Activated CD8-positive, alpha-beta memory T cell treated with anti-CD3 and anti-CD28 coated beads for 4 hours (primary cell): ENCODE measurements around the gene PLXNB3.
"Not testable (repeated sequence)": the region's sequence is repeated elsewhere in the genome, so short reads cannot be mapped to it uniquely, and the experiment has no call there.

Experiments used
- DNase-seq, 2 donors: peaks; one replicate each; pipeline ENCODE4 v3.0.0-alpha.2; 2020; ENCODE audit warnings: low read depth in 2 of 2

PLXNB3 gene

DNA sequence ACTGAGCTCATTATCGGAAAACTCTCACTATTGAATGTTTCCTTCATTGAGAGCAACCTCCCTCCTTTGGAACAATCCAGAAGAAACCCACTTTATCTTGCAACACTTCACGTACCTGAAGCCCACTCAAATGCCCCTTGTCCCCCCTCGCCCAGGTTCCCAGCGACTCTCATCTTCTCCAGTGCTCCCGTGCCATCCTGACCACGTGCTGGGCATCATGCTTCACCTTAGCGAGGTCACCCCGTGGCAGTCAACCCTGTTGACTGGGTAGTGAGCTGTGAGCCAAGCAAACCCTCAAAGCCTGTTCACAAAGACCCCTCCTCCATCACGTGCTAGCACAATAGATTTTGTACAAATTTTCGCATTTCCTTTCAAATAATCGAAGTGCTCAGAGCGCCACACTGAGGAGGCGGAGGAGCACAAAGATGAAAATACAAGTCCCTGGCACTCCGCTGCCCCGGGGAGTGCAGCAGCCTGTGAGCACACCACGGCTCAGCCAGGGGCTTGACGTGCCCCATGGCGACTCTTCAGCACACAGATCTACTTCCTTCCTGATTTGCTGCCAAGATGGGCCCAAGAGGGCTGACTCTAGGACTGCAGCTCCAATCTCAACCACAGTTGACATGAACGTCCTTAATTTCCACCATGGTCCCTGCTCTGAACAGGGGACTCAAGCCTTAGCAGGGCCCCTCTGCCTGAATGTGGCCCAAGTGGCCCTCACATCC, 50.7 kb downstream of the PLXNB3 start:
- no peak for DNase-seq

DNA sequence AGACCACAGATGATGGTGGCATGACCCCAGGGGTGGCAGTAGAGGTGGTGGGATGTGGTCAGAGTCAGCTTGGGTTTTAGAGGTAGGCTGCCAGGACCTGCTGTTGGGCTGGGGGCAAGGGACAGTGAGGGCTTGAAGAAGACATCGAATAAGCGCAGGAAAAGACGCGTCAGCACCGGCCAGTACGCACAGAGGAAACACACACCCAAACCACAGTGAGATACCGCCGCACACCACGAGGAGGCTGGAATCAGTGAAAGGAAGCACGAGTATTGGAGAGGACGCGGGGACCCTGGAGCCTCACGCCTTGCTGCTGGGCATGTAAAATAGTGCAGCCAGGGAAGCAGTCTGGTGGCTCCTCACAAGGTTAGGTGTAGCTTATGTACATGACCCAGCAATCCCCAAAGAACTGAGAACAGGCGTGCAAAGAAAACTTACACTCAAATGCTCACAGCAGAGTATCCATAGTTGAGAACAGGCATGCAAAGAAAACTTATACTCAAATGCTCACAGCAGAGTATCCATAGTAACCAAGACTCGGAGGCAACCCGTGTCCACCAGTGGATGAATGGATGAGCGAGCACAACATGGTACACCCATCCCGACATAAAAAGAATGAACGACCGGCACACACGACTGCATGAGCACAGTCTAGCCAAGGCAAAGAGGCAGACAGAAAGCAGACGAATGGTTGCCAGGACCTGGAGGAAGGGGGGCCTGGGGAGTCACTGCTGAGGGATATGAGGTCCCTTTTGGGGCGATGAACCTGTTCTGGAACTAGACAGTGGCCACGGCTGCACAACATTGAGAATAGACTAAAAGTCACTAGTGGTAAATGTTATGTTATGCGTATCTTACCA, 53.0 kb downstream of the PLXNB3 start:
- no peak for DNase-seq

DNA sequence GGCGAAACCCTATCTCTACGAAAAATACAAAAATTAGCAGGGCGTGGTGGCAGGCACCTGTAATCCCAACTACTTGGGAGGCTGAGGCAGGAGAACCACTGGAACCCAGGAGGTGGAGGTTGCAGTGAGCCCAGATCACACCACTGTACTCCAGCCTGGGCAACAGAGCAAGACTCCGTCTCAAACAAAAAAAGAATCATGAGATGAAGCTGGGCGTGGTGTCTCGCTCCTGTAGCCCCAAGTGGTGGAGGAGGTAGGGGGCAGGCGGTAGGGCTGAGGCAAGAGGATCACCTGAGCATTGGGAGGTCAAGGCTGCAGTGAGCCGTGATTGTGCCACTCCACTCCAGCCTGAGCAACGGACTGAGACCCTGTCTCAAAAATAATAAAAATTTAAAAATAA, 54.0 kb downstream of the PLXNB3 start:
- not testable (repeated sequence) for DNase-seq

DNA sequence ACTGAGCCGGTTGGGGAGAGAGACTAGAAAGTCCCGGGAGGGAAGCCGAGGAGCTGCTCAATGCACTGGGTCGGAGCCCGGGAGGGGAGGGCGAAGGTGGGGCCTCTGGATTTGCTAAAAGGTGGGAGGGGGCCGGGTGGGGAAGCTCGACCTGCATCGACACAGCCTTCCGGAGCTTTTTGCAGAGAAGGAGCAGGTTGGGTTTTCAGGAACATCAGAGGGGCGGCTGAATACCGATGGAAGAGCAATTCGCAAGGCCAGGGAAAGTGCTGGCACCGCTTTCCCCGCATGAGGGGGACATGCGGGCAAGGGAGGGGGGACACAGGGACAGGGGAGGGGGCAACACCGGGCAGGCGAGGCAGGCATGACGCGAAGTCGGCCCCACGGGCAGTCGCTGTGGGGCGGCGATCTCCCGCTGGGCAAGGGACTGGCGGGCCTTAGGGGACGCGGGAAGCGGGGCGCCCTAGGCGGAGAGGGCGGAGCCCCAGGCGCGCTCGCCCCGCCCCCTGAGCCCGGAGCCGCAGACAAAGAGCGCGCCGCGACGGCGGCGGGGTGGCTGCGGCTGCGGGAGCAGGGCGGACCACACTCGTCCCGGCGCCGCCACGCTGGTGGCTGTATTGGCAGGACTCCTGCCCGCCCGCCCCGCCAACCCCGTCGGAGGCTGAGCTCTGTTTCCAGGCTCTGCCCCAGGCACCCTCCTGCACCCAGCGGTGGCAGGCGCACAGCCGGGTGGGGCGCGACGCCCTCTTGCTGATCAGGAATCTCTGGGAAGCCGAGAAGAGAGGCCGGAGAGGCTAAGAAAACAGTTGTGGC, 54.7 kb downstream of the PLXNB3 start:
- DNase-seq: no peak

DNA sequence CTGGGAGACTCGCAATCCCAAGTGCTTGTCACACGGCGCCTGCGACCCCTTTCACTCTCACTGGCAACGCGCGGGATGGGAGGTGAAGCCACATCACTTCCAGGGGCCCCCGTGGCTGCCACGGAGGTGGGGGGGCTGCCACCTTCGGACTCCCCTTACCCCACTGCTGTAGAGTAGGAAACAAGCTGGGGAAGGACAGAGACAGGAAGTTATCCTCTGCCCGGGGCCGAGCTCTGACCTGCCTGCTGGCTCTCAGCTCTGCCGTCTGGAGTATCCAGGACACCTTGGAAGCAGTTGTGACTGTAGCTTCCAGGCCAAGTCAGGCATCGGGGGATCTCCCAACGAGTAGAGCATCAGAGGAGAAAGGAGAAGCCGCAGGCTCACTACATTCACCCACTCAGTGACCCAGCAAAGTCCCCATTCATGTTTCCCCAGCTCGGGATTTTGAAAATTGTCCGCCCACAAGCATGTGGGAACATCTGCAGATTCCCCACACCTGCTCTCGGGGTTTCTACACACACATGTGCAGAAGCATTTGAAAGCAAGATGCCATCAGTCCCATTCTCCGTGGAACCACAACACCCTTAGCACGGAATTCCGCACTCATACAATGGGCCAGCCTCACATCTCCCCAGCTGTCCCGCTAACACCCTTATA, 55.5 kb downstream of the PLXNB3 start:
- no peak for DNase-seq

DNA sequence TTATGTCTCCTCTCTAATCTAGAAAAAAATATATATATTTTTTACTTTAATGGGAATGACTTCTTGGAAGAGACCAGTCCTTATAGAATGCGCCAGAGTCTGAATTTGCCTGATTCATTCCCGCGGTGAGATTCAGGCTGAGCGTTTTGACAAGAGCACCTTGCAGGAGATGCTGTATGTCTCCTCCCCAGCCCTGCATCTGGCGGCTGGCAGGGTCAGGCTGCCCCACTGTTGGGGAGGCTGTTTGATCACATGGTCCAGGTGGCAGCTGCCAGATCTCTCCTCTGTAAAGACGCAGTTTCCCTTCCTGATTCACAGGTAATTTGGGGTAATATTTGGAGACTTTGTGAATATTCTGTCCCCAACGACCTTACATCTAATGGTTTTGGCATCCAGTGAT, 56.6 kb downstream of the PLXNB3 start:
- no peak for DNase-seq

DNA sequence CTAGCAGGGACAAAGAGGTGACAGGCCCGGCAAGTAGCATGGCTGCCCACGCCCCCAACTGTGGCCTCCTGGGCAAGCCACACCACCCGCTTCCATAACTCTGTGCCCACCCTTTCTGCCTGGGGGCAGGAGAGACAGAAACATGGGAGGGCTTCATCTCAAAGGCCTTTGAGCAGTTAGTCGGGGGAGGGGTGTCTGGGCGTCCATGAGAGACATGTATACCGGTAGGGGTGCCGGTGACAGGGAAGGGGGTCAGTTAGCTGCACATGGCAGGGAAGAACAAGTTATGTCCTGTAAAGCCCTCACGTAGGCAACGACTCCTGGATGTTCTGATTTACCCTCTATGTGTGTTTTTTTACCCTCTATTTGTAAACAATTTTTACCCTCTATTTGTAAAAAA, 57.0 kb downstream of the PLXNB3 start:
- no peak for DNase-seq

DNA sequence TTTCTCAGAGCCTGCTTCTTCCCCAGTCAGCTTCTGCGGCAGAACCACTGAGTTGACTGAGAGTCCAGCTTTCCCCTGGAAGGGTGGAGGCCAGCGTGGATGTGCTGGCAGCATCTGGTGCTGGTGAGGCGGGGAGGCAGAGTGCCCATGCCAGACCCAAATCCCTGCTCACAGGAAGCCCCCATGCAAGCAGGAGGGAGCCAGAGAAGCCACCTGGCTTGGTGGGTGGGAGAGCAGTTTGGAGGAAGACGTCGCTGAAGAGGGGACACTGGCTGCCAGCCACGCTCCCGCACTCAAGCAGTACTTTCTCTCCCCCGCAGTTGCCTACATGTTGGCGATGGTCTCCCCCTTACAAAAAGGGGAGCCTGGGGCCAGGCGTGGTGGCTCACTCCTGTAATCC, 60.3 kb downstream of the PLXNB3 start:
- DNase-seq: no peak

DNA sequence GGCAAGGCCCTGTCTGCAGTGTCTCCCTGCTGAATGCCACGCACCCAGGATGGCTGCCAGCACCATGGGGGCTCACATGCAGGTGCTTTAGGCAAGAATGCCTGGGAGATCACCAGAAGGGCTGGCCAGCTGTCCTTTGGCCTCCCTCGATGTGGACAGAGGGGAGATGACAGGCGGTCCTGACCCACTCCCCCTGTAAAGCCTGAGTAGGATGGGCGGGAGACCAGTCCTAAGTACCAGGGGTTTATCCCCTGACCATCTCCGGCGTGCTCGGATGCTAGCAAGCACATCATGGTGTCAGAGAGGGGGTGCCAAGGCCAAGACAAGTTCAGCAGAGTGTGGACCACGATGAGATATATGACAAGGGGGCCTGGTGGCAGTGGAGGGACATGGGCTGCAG, 61.0 kb downstream of the PLXNB3 start:
- DNase-seq: no peak
